RPMI7951 (cell line): ENCODE measurements around the gene ABAT. TPM values are rescaled to one million over a fixed set of nuclear protein-coding genes. Genes with fewer than 3 reads are reported as not detected.
"Not testable (repeated sequence)": the region's sequence is repeated elsewhere in the genome, so short reads cannot be mapped to it uniquely, and the experiment has no call there.

Source experiments
- DNase-seq: peaks from one replicate; pipeline ENCODE4 v3.0.0-alpha.2; 2012; ENCODE audit warnings: low read depth
- total RNA-seq: library from RNA; depleted of rRNA; stranded (reverse); fragments of >200 nt; shearing (Covaris generic); gene quantifications from 2 replicates; pipeline ENCODE4 v1.2.3, GENCODE V29; 2014

ABAT gene
- total RNA-seq, 1 experiment from 2014 or later: 3.5 TPM

- DNase-seq: no peak
These were observed 8.3 kb downstream of the ABAT start for GRCh38 chr16:8682551-8683259.

- no peak for DNase-seq
These were observed 9.2 kb downstream of the ABAT start for GRCh38 chr16:8683640-8684039.

DNA sequence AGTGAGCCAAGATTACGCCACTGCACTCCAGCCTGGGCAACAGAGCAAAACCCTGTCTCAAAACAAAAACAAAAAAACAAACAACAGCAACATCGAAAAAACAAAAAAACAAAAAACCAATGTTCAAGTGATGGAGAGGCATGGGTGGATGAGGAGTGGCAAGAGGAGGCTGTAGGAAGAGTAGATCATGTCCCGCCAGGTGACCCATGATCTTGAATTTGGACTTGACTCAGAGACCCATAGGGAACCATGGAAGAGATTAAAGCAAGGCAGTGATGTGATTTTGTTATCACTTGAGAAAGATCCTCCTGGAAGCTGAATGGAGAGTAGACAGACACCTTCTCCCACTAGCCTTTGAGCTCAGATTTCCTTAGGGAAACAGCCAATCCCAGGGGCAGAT is 11.2 kb downstream of the ABAT start:
- no peak for DNase-seq

DNA sequence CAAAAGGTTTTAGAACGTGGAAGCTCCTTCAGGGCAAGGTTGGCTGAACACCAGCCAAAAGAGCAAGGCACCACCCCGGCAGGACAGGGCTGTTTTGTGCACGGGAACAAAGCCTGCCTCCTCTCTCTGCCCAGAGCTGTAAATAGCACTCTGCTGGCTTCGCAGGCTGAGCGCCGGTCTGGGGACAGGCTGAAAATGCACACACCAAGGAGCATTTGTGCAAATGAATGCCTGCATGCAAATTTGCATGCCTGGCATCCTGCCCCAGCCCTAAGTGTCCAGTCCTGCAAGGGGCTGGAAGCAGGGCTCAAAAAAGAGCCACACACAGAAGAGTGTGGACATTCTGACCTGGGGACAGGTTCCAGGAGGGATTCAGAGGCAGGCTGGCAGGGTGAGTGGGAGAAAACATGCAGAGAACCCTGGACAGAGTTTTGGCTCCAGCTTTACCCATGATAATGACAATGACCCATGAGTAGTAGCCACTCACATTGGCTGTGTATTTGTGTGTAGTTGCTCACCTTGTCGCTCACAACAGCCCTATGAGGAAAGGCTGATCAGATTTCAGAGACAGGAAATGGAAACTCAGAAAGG is 11.7 kb downstream of the ABAT start:
- DNase-seq: no peak

GRCh38 chr16:8686879-8687278 is 12.5 kb downstream of the ABAT start:
- DNase-seq: no peak

DNA sequence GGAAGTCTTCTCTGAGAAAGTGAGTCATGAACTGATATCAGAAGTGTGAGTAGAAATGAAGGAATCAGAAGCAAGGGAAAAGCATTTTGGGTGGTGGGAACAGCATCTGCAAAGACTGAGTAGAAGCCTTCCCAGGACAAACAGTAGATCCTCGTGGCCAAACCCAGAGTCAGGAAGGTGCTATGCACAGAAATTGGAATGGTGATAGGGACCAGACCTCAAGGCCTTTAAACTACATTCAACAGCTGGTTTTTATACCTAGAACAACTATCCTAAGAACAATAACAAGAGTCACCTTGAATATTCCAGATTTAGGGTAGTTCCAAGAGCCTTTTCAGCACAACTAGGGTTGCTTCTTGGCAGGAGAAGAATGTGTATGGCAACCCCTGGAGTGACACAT is 15.3 kb downstream of the ABAT start:
- DNase-seq: no peak

DNA sequence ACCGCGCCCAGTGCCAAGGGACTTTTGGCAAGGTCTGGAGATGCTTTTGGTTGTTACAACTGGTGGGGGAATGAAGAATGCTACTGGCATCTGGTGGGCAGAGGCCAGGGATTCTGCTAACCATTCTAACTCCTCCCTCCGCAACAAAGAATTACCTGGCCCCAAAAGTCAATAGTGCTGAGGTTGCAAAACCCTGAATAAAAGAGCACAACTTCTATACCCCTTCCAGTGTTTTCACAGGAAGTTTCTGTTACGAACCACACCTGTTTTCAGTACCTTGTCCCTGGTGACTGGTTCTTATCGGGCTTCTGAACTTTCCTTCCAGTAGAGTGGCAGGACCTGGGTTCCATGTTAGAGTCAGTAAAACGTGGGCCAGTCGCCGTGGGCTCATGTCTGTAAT is 17.3 kb downstream of the ABAT start:
- no peak for DNase-seq

GRCh38 chr16:8694795-8695728 is 20.6 kb downstream of the ABAT start:
- no peak for DNase-seq

- DNase-seq: no peak
These were observed 22.5 kb downstream of the ABAT start for GRCh38 chr16:8696880-8697279.

- no peak for DNase-seq
These were observed 23.5 kb downstream of the ABAT start for GRCh38 chr16:8697965-8698364.

DNA sequence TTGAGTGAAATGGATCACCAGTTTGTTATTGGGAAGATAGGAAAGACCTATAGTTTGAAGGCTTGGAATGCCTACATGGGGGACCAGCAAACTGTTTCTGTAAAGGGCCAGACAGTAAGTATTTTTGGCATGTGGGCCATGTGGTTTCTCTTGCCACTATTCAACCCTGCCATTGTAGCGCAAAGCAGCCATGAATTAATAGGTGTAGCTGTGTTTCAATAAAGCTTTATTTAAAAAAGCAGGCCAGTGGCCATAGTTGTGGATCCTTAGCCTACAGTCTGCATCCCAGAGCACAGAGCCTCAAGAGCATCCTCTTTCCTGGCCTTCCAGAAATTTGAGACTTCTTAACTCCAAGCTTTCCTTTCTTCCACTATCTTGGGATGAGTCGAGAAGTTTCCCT is 29.3 kb downstream of the ABAT start:
- no peak for DNase-seq

GRCh38 chr16:8704098-8704497 is 29.7 kb downstream of the ABAT start:
- DNase-seq: no peak

DNA sequence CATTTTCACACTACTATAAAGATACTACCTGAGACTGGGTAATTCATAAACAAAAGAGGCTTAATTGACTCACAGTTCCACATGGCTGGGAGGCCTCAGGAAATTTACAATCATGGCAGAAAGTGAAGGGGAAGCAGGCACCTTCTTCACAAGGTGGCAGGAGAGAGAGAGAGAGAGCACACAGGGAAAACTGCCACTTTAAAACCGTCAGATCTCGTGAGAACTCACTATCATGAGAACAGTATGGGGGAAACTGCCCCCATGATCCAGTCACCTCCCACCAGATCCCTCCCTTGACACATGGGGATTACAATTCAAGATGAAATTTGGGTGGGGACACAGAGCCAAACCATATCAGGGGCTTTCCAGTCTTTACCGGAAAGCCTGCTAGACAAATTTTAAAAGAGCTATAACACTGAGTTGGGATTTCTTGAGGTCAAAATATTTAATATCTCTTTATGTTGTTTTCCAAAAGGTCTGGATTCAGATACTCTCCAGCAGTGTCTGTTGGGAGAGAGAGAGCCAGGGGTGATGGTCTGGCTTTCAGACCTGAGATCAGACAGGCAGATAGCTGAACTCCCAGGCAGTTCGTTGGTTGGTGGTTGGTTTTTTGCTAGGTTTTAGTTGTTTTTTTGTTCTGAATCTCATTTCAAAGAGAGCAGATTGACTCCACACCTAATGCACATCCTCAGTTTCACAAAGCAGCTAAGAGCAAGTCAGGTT is 30.8 kb downstream of the ABAT start:
- not testable (repeated sequence) for DNase-seq

DNA sequence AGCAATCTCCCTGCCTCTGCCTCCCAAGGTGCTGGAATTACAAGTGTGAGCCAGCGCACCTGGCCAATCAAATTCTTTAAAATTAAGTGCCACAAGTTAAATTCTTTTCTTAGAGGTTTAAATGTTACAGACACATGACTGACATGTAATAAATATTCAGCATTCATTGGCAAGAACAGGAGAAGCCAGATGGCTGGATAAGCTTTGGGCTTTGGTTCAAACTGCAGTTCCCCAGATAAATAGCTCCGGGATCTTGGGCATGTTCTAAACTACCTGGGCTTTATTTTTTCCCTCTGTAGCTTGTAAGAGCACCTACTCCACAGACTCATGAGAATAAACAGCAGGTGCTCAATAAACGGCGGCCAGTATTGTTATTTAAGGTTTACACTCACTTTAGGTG is 34.1 kb downstream of the ABAT start:
- no peak for DNase-seq

DNA sequence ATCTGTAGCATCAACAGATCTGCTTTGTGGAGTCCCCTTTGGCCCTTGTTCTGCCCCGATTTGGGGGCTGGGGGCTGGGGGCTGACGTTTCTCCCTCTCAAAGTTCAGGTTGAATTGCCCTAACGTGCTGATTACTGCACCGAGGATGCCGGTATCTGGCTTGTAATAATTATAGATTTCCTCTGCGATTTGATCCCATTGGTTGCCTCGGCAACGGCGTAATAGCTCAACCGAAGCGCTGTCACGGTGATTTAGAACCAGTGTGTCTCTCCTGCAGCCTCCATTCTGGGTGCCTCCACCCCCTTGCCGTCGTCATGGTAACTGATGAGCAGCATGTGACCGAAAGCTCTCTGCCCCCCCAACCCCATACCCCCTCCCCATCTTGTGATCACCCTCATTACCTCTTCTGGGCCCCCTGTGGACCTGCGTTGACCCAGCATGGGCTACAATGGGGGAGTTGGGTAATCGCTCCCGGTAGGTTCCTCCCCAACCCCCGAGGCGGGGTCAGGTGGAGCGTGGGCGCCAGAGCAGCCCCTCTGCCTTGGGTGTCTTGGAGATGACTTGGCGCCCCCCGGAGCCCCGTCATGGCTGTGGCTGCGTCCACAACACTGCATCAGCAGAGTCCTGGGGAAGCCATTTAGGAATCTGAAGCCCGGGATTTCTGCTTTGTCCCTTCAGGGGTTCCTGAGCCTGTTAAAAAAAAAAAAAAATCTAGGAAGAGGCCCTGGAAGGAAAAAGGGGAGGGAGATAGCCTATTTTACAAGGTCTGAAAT is 38.4 kb downstream of the ABAT start:
- no peak for DNase-seq

- DNase-seq: no peak
These were observed 39.3 kb downstream of the ABAT start for GRCh38 chr16:8713635-8714172.

- DNase-seq: no peak
These were observed 39.8 kb downstream of the ABAT start for GRCh38 chr16:8714174-8714573.

DNA sequence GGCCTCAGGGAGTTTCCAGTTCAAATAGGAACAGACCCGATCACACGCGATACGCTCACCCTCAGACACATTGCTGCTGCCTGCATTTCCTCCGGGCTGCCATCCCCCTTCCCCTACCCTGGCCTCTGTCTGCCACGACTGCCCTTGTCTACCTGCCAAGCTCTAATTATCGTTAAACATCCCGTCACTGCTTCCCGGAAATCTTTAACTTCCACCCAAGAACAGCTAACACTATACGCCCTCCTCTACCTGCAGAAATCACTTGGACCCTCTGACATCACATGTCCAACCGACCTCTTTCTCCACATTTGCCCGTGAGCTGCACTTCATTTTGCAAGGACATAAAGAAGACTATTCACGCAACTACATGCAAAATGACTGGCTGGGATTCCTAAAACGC is 40.4 kb downstream of the ABAT start:
- DNase-seq: no peak

DNA sequence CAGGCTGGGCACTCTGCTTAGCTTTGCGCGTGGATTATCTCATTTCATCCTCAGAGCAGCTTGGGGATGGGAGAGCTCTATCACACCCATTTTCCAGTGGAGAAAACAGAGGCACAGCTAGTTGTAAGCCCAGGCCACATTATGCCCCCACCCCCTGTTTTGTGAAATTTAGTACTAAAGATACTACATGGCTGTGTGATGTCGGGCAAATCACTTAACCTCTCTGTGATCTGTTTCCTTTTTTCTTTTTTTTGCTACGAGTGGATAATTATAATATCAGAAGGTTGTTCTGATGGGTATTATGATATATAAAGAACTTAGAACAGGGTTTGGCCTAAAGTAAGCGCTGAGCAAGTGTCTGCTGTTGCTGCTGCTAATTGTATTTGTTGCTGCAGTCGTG is 41.6 kb downstream of the ABAT start:
- no peak for DNase-seq

DNA sequence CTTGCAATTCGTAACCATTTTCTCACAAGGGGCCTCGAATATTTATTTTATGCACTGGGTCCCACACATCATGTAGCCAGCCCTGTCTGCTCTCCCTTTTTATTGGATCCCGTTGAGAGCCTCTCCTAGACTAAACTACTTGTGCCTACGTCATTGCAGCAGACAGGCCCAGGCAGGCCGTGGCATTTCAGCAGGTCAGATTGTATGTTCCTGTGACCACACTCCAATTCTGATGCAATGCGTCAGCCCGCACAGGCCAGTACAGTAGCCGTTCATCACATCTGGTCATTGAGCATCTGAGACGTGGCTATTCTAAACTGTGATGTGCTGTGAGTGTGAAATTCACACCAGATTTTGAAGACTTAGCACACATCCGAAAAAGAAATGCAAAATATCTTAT is 42.2 kb downstream of the ABAT start:
- DNase-seq: peak; percentile 39

DNA sequence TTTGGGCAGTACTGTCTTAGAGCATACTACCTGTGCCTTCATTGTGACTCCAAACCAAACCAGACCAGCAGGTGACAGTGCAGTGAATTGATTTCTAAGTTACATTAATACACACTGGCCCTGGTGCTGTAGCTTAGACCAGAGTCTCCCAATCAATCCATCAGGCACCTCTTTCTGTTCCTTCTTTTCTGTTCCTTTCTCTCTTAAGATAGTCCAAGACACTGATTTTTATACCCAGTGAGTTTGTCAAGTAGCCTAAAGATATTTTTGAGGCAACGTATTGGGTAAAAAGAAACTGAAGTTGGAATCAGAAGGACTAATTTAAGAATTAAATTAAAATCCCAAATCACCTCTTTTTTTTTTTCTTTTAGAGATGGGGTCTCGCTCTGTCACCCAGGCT is 43.1 kb downstream of the ABAT start:
- no peak for DNase-seq
